Stomach (tissue), 9 donors: ENCODE data around the gene MBD4. TPM values are rescaled to one million over a fixed set of nuclear protein-coding genes. Genes with fewer than 3 reads are reported as not detected.

Source experiments
- DNase-seq, 2 donors: peaks; one replicate each; pipeline versions ENCODE4 v3.0.0 to v3.0.0-alpha.2; 2013 to 2019
- H3K27ac ChIP-seq, 5 donors: fragments of 200-600 bp in 4 of 5; sonication (generic) in 4 of 5; one replicate each; pipeline ENCODE4 v1.5.1; 2013 to 2019; ENCODE audit warnings: mild to moderate bottlenecking in 1 of 5, moderate library complexity in 1 of 5
- H3K27me3 ChIP-seq, 3 donors: fragments of 200-600 bp; sonication (generic); one replicate each; pipeline ENCODE4 v1.5.1; 2017 to 2019; ENCODE audit warnings: mixed run types in 1 of 3
- H3K36me3 ChIP-seq, 4 donors: fragments of 200-600 bp; sonication (generic); 1 replicate in 3 of 4; 2 replicates in 1 of 4; pipeline ENCODE4 v1.5.1; 2016 to 2019
- H3K4me1 ChIP-seq, 4 donors: fragments of 200-600 bp; sonication (generic); one replicate each; pipeline ENCODE4 v1.5.1; 2016 to 2019
- H3K4me3 ChIP-seq, 4 donors: fragments of 200-600 bp; sonication (generic) in 3 of 4; one replicate each; pipeline ENCODE4 v1.5.1; 2016 to 2019; ENCODE audit warnings: mild to moderate bottlenecking in 1 of 4
- H3K9me3 ChIP-seq, 4 donors: fragments of 200-600 bp; sonication (generic); one replicate each; pipeline ENCODE4 v1.5.1; 2016 to 2019
- CTCF ChIP-seq, 7 experiments: fragments of 450-650 bp in 4 of 7; fragments of 200-600 bp in 3 of 7; sonication (generic) in 3 of 7; IDR thresholded peaks; one replicate each; pipeline ENCODE4 v1.5.1; 2016 to 2019; ENCODE audit warnings: antibody characterized with exemption in 7 of 7, control low read depth in 2 of 7, mild to moderate bottlenecking in 1 of 7
- EP300 ChIP-seq: sonication (generic); formaldehyde crosslinking; IDR thresholded peaks from one replicate; pipeline ENCODE4 v1.6.1; 2017; ENCODE audit warnings: antibody characterized with exemption
- POLR2A ChIP-seq, 4 donors: fragments of 450-650 bp; IDR thresholded peaks; one replicate each; pipeline ENCODE4 v1.6.1; 2016; ENCODE audit warnings: antibody characterized with exemption in 4 of 4, control low read depth in 2 of 4, mild to moderate bottlenecking in 1 of 4, moderate library complexity in 1 of 4
- POLR2AphosphoS5 ChIP-seq, 3 donors: sonication (generic); formaldehyde crosslinking; IDR thresholded peaks; one replicate each; pipeline ENCODE4 v1.6.1; 2016; ENCODE audit warnings: antibody characterized with exemption in 3 of 3
- WGBS, 5 donors: extraction: QIAGEN DNeasy Blood & Tissue Kit in 3 of 5; methylation state at CpG; one replicate each; pipeline versions ENCODE4 v1.1.5 to v1.1.7; 2013 to 2018; 5-methylcytosine and 5-hydroxymethylcytosine counted together
- intact Hi-C: fragments of 100-400 bp; cut with DNase I; formaldehyde crosslinking; loops from one replicate; pipeline ENCODE4 v1.15.1; 2023; ENCODE audit warnings: low total_unique reads
- polyA plus RNA-seq, 3 donors: library from polyadenylated mRNA; stranded (reverse); fragments of 200-250 nt; gene quantifications; one replicate each; pipeline ENCODE4 v1.2.3, GENCODE V29; 2013
- total RNA-seq, 5 donors: library from RNA; depleted of rRNA; stranded (reverse); fragments of >200 nt; gene quantifications; one replicate each; pipeline versions ENCODE4 v1.1.0 to v1.2.3, GENCODE V29; 2014 to 2016
- donor health status: healthy with polysubstance abuse.
- donor health status: Bipolar disorder and iron deficiency.
- donor health status: healthy.

The MBD4 gene
- total and polyA plus RNA-seq, 8 donors = 5.8 to 74.1 (median 21.7) TPM

- Histone ChIP-seq H3K27me3 (no peaks in the 10 kb centered on the region), H3K4me1 (peaks cover 0 to 9% (median 2%) of the 10 kb centered on the region in 4 donors), H3K9me3 (no peaks in the 10 kb centered on the region), H3K27ac (no peak overlapping the region), H3K4me3 (no peak overlapping the region), H3K36me3 (peaks cover 3 to 60% (median 51%) of the 10 kb centered on the region in 4 donors)
- intact Hi-C loops = no loop called here
- 37 to 73% (median 60%) methylated on average over 3 of the region's 3 CpGs for WGBS, 5 donors
- TF ChIP-seq POLR2A (IDR thresholded peaks at IDR 0.05) (no peak), CTCF (IDR thresholded peaks at IDR 0.05) (no peak), POLR2AphosphoS5 (IDR thresholded peaks at IDR 0.05) (no peak), EP300 (no peak)
- no peak for DNase-seq
These were observed 22.7 kb upstream of the MBD4 start for GRCh38 chr3:129462361-129462968.

- peaks cover 0 to 62% (median 54%) of the 10 kb centered on the region in 4 donors for H3K36me3 ChIP-seq
- no peak overlapping the region for H3K27ac ChIP-seq
- intact Hi-C loops = no loop called here
- H3K4me1 ChIP-seq = peaks cover 0 to 9% (median 2%) of the 10 kb centered on the region in 4 donors
- no peaks in the 10 kb centered on the region for H3K27me3 ChIP-seq
- no peak overlapping the region for H3K4me3 ChIP-seq
- H3K9me3 ChIP-seq = no peaks in the 10 kb centered on the region
- 61 to 84% (median 79%) methylated on average over 6 of the region's 6 CpGs for WGBS, 5 donors
- DNase-seq = no peak
- no peak for TF ChIP-seq POLR2A (IDR thresholded peaks at IDR 0.05)
- no peak for TF ChIP-seq EP300
- no peak for TF ChIP-seq POLR2AphosphoS5 (IDR thresholded peaks at IDR 0.05)
- TF ChIP-seq CTCF (IDR thresholded peaks at IDR 0.05) = no peak
These were observed 21.9 kb upstream of the MBD4 start for GRCh38 chr3:129461461-129462146.

- Histone ChIP-seq H3K4me1 (peaks cover 0 to 9% (median 2%) of the 10 kb centered on the region in 4 donors), H3K9me3 (no peaks in the 10 kb centered on the region), H3K27me3 (no peaks in the 10 kb centered on the region), H3K36me3 (peaks cover 1 to 66% (median 57%) of the 10 kb centered on the region in 4 donors), H3K27ac (no peak overlapping the region), H3K4me3 (no peak overlapping the region)
- WGBS, 5 donors = 83 to 96% (median 93%) methylated on average over 1 of the region's 1 CpG
- intact Hi-C loops = no loop called here
- DNase-seq = no peak
- TF ChIP-seq POLR2A (IDR thresholded peaks at IDR 0.05) (no peak), POLR2AphosphoS5 (IDR thresholded peaks at IDR 0.05) (no peak), CTCF (IDR thresholded peaks at IDR 0.05) (no peak), EP300 (no peak)
These were observed 21.3 kb upstream of the MBD4 start for GRCh38 chr3:129461022-129461421.

- 81 to 94% (median 93%) methylated on average over 2 of the region's 2 CpGs for WGBS, 5 donors
- intact Hi-C loops = no loop called here
- TF ChIP-seq POLR2AphosphoS5 (IDR thresholded peaks at IDR 0.05) (no peak), EP300 (no peak), CTCF (IDR thresholded peaks at IDR 0.05) (no peak), POLR2A (IDR thresholded peaks at IDR 0.05) (no peak)
- H3K27ac ChIP-seq = no peak overlapping the region
- no peak for DNase-seq
- no peaks in the 10 kb centered on the region for H3K9me3 ChIP-seq
- peaks cover 6 to 71% (median 61%) of the 10 kb centered on the region in 4 donors for H3K36me3 ChIP-seq
- no peak overlapping the region for H3K4me3 ChIP-seq
- no peaks in the 10 kb centered on the region for H3K27me3 ChIP-seq
- peaks cover 0 to 9% (median 2%) of the 10 kb centered on the region in 4 donors for H3K4me1 ChIP-seq
These were observed 20.8 kb upstream of the MBD4 start for GRCh38 chr3:129460572-129460971.
